Type B pancreatic cell (in vitro differentiated cells): ENCODE measurements around the gene SMAD6. TPM values are rescaled to one million over a fixed set of nuclear protein-coding genes. Genes with fewer than 3 reads are reported as not detected.

Experiments used
- DNase-seq: peaks from one replicate; pipeline ENCODE4 v3.0.0; 2021; ENCODE audit warnings: mixed read lengths; ENCODE audit not compliant: unreplicated experiment; ENCODE audit errors: extremely low spot score
- H3K27ac Mint-ChIP-seq: 2 replicates; pipeline ENCODE4 v1.8.0; 2021; ENCODE audit warnings: mild to moderate bottlenecking, mixed read lengths
- H3K27me3 Mint-ChIP-seq: 2 replicates; pipeline ENCODE4 v1.8.0; 2021; ENCODE audit warnings: mixed read lengths
- H3K36me3 Mint-ChIP-seq: 2 replicates; pipeline ENCODE4 v1.8.0; 2021; ENCODE audit warnings: mixed read lengths
- H3K4me1 Mint-ChIP-seq: one replicate; pipeline ENCODE4 v1.8.0; 2021; ENCODE audit warnings: mixed read lengths; ENCODE audit not compliant: unreplicated experiment
- H3K4me3 Mint-ChIP-seq: 2 replicates; pipeline ENCODE4 v1.8.0; 2021; ENCODE audit warnings: mild to moderate bottlenecking, mixed read lengths
- H3K9me3 Mint-ChIP-seq: 2 replicates; pipeline ENCODE4 v1.8.0; 2021; ENCODE audit warnings: mixed read lengths
- CTCF ChIP-seq: fragments of 200-600 bp; sonication (generic); conservative IDR thresholded peaks from 2 replicates; pipeline ENCODE4 v1.5.0; 2021; ENCODE audit warnings: antibody characterized with exemption, mild to moderate bottlenecking
- total RNA-seq: library from RNA; stranded (reverse); gene quantifications from 2 replicates; pipeline ENCODE4 v1.2.1, GENCODE V29; 2021; ENCODE audit warnings: low replicate concordance

Gene SMAD6
- total RNA-seq, 1 donor from 2014 or later = 31.7 TPM

GRCh38 chr15:66822576-66822975, 120.5 kb downstream of the SMAD6 start:
- Mint-ChIP-seq H3K4me1 (peaks cover 14% of the 10 kb centered on the region), H3K4me3 (no peak overlapping the region), H3K27me3 (peaks cover 4% of the 10 kb centered on the region), H3K27ac (no peak overlapping the region), H3K36me3 (no peaks in the 10 kb centered on the region), H3K9me3 (no peaks in the 10 kb centered on the region)
- no peak for DNase-seq
- TF ChIP-seq CTCF = no peak

- Mint-ChIP-seq H3K4me1 (peaks cover 14% of the 10 kb centered on the region), H3K4me3 (no peak overlapping the region), H3K27me3 (peaks cover 4% of the 10 kb centered on the region), H3K36me3 (no peaks in the 10 kb centered on the region), H3K27ac (no peak overlapping the region), H3K9me3 (no peaks in the 10 kb centered on the region)
- DNase-seq = no peak
- no peak for TF ChIP-seq CTCF
Measured at GRCh38 chr15:66823601-66824000, 121.6 kb downstream of the SMAD6 start.

- peaks cover 4% of the 10 kb centered on the region for H3K27me3 Mint-ChIP-seq
Measured at GRCh38 chr15:66824424-66824823, 122.4 kb downstream of the SMAD6 start.

GRCh38 chr15:66825139-66825538, 123.1 kb downstream of the SMAD6 start:
- no peak for DNase-seq
- Mint-ChIP-seq H3K9me3 (no peaks in the 10 kb centered on the region), H3K4me3 (no peak overlapping the region), H3K4me1 (peaks cover 12% of the 10 kb centered on the region), H3K27ac (no peak overlapping the region), H3K27me3 (peaks cover 4% of the 10 kb centered on the region), H3K36me3 (no peaks in the 10 kb centered on the region)
- TF ChIP-seq CTCF = no peak

More at GRCh38 chr15:66824424-66824823, 122.4 kb downstream of the SMAD6 start:
- Mint-ChIP-seq H3K36me3 (no peaks in the 10 kb centered on the region), H3K4me1 (peaks cover 14% of the 10 kb centered on the region), H3K4me3 (no peak overlapping the region), H3K9me3 (no peaks in the 10 kb centered on the region), H3K27ac (no peak overlapping the region)
- DNase-seq = no peak
- no peak for TF ChIP-seq CTCF

- peaks cover 4% of the 10 kb centered on the region for H3K27me3 Mint-ChIP-seq
- H3K36me3 Mint-ChIP-seq = no peaks in the 10 kb centered on the region
- no peaks in the 10 kb centered on the region for H3K9me3 Mint-ChIP-seq
- H3K27ac Mint-ChIP-seq = no peak overlapping the region
- no peak for TF ChIP-seq CTCF
- peaks cover 9% of the 10 kb centered on the region for H3K4me1 Mint-ChIP-seq
- no peak for DNase-seq
- H3K4me3 Mint-ChIP-seq = no peak overlapping the region
Measured at GRCh38 chr15:66825731-66826130, 123.7 kb downstream of the SMAD6 start.

GRCh38 chr15:66826507-66826906, 124.5 kb downstream of the SMAD6 start:
- TF ChIP-seq CTCF = no peak
- Mint-ChIP-seq H3K27me3 (peaks cover 4% of the 10 kb centered on the region), H3K4me1 (peaks cover 7% of the 10 kb centered on the region), H3K27ac (no peak overlapping the region), H3K9me3 (no peaks in the 10 kb centered on the region), H3K36me3 (no peaks in the 10 kb centered on the region), H3K4me3 (no peak overlapping the region)
- DNase-seq = no peak
